ENCODE measurements around the gene BEND6.

BEND6 gene

GRCh38 chr6:56923565-56923964 is 31.3 kb upstream of the BEND6 start:
- H3K27ac Mint-ChIP-seq: no peak overlapping the region
- no peak overlapping the region for H3K4me3 Mint-ChIP-seq
- TF ChIP-seq CTCF (IDR thresholded peaks at IDR 0.05): no peak

GRCh38 chr6:56927538-56928453 is 27.1 kb upstream of the BEND6 start:
- H3K36me3 Mint-ChIP-seq (ENCODE audit: low read depth): no peaks in the 10 kb centered on the region
- H3K4me3 Mint-ChIP-seq: no peak overlapping the region
- no peak for TF ChIP-seq CTCF (IDR thresholded peaks at IDR 0.05)
- H3K9me3 Mint-ChIP-seq: no peaks in the 10 kb centered on the region
- DNase-seq: no peak
- peaks cover 12% of the 10 kb centered on the region for H3K4me1 Mint-ChIP-seq
- peak overlapping the region; percentile 53 for H3K27ac Mint-ChIP-seq
- H3K27me3 Mint-ChIP-seq (ENCODE audit: low read depth, poor library complexity): no peaks in the 10 kb centered on the region

More at GRCh38 chr6:56923565-56923964, 31.3 kb upstream of the BEND6 start:
- Mint-ChIP-seq H3K36me3 (ENCODE audit: low read depth) (no peaks in the 10 kb centered on the region), H3K4me1 (peaks cover 5% of the 10 kb centered on the region), H3K9me3 (no peaks in the 10 kb centered on the region), H3K27me3 (ENCODE audit: low read depth, poor library complexity) (no peaks in the 10 kb centered on the region)
- no peak for DNase-seq

GRCh38 chr6:56930846-56931245 is 24.1 kb upstream of the BEND6 start:
- Mint-ChIP-seq H3K27ac (no peak overlapping the region), H3K9me3 (no peaks in the 10 kb centered on the region), H3K4me1 (peaks cover 19% of the 10 kb centered on the region), H3K36me3 (ENCODE audit: low read depth) (no peaks in the 10 kb centered on the region), H3K27me3 (ENCODE audit: low read depth, poor library complexity) (no peaks in the 10 kb centered on the region), H3K4me3 (no peak overlapping the region)
- no peak for DNase-seq
- TF ChIP-seq CTCF (IDR thresholded peaks at IDR 0.05): no peak

GRCh38 chr6:56932910-56933477 is 21.9 kb upstream of the BEND6 start:
- Mint-ChIP-seq H3K27me3 (ENCODE audit: low read depth, poor library complexity) (no peaks in the 10 kb centered on the region), H3K9me3 (no peaks in the 10 kb centered on the region), H3K27ac (peak overlapping the region; percentile 2), H3K4me1 (peaks cover 14% of the 10 kb centered on the region), H3K36me3 (ENCODE audit: low read depth) (no peaks in the 10 kb centered on the region), H3K4me3 (no peak overlapping the region)
- TF ChIP-seq CTCF (IDR thresholded peaks at IDR 0.05): no peak
- no peak for DNase-seq

GRCh38 chr6:56933650-56934049 is 21.3 kb upstream of the BEND6 start:
- peaks cover 14% of the 10 kb centered on the region for H3K4me1 Mint-ChIP-seq
- H3K27ac Mint-ChIP-seq: peak overlapping the region; percentile 2
- H3K9me3 Mint-ChIP-seq: no peaks in the 10 kb centered on the region
- peaks cover 5% of the 10 kb centered on the region for H3K27me3 Mint-ChIP-seq (ENCODE audit: low read depth, poor library complexity)
- H3K36me3 Mint-ChIP-seq (ENCODE audit: low read depth): no peaks in the 10 kb centered on the region
- no peak overlapping the region for H3K4me3 Mint-ChIP-seq
- no peak for TF ChIP-seq CTCF (IDR thresholded peaks at IDR 0.05)
- DNase-seq: no peak

All from nephron progenitor cell (in vitro differentiated cells).